Parathyroid adenoma (tissue), 2 donors: ENCODE measurements around the gene TBCD.

ENCODE experiments used
- H2AFZ ChIP-seq: fragments of 300-600 bp; sonication (generic); one replicate; pipeline ENCODE4 v1.7.0; 2017; ENCODE audit warnings: antibody characterized with exemption, mild to moderate bottlenecking
- H3K27ac ChIP-seq: fragments of 300-600 bp; sonication (generic); one replicate; pipeline ENCODE4 v1.7.0; 2017
- H3K27me3 ChIP-seq: fragments of 300-600 bp; sonication (generic); one replicate; pipeline ENCODE4 v1.7.0; 2017; ENCODE audit warnings: low read length; ENCODE audit not compliant: control insufficient read depth, insufficient read depth
- H3K36me3 ChIP-seq: fragments of 300-600 bp; sonication (generic); one replicate; pipeline ENCODE4 v1.7.0; 2017; ENCODE audit warnings: low read length; ENCODE audit not compliant: control insufficient read depth, insufficient read depth
- H3K4me1 ChIP-seq: fragments of 300-600 bp; sonication (generic); one replicate; pipeline ENCODE4 v1.7.0; 2017; ENCODE audit warnings: control low read depth
- H3K4me2 ChIP-seq: fragments of 300-600 bp; sonication (generic); one replicate; pipeline ENCODE4 v1.7.0; 2017; ENCODE audit warnings: low read length
- H3K4me3 ChIP-seq: fragments of 300-600 bp; sonication (generic); one replicate; pipeline ENCODE4 v1.7.0; 2017; ENCODE audit warnings: low read depth, low read length
- H3K79me2 ChIP-seq: fragments of 300-600 bp; sonication (generic); one replicate; pipeline ENCODE4 v1.7.0; 2017; ENCODE audit warnings: control low read depth
- H3K9ac ChIP-seq: fragments of 300-600 bp; sonication (generic); one replicate; pipeline ENCODE4 v1.7.0; 2017; ENCODE audit warnings: mild to moderate bottlenecking
- H3K9me3 ChIP-seq: fragments of 300-600 bp; sonication (generic); one replicate; pipeline ENCODE4 v1.7.0; 2017; ENCODE audit warnings: low read length; ENCODE audit not compliant: control insufficient read depth
- CTCF ChIP-seq: fragments of 300-600 bp; sonication (generic); IDR thresholded peaks from one replicate; pipeline ENCODE4 v1.7.0; 2017; ENCODE audit warnings: antibody characterized with exemption, mild to moderate bottlenecking
- donor health status: primary hyperparathyroidism.

The TBCD gene

DNA sequence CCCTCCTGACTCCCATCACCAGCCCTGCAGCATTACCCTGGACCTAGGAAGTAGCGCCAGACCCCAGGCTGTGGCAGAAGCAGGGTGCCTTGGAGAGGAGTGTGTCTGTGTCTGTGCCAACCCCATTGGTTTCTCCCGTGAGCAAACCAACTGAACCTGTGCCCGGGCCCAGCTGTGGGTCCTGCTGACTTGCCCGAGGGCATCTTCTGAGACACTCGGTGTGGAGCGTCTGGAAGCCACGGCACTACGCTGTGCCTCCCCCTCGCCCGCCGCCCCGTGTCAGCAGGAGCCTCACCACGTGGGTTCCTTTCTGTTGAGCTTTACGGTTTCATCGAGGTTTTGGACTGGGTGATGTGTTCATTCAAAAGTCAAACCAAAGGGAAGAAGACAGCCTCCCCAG is 60.2 kb downstream of the TBCD start:
- Histone ChIP-seq H3K4me1 (peaks cover 3% of the 10 kb centered on the region), H3K27ac (no peak overlapping the region), H3K9ac (no peak overlapping the region), H3K27me3 (no peaks in the 10 kb centered on the region), H3K79me2 (peaks cover 7% of the 10 kb centered on the region), H2AFZ (no peak overlapping the region), H3K36me3 (no peaks in the 10 kb centered on the region), H3K9me3 (no peaks in the 10 kb centered on the region), H3K4me3 (no peak overlapping the region), H3K4me2 (no peak overlapping the region)
- no peak for TF ChIP-seq CTCF

DNA sequence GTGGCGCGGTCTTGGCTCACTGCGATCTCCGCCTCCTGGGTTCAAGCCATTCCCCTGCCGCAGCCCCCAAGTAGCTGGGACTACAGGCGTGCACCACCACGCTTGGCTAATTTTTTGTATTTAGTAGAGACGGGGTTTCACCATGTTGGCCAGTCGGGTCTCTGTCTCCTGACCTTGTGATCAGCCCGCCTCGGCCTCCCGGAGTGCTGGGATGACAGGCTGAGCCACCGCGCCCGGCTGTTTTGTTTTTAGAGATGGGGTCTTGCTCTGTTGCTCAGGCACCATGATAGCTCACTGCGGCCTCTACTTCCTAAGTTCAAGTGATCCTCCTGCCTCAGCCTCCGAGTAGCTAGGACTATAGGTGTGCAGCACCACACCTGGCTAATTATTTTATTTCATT is 60.7 kb downstream of the TBCD start:
- H3K79me2 ChIP-seq = peaks cover 2% of the 10 kb centered on the region
- H3K36me3 ChIP-seq = no peaks in the 10 kb centered on the region

DNA sequence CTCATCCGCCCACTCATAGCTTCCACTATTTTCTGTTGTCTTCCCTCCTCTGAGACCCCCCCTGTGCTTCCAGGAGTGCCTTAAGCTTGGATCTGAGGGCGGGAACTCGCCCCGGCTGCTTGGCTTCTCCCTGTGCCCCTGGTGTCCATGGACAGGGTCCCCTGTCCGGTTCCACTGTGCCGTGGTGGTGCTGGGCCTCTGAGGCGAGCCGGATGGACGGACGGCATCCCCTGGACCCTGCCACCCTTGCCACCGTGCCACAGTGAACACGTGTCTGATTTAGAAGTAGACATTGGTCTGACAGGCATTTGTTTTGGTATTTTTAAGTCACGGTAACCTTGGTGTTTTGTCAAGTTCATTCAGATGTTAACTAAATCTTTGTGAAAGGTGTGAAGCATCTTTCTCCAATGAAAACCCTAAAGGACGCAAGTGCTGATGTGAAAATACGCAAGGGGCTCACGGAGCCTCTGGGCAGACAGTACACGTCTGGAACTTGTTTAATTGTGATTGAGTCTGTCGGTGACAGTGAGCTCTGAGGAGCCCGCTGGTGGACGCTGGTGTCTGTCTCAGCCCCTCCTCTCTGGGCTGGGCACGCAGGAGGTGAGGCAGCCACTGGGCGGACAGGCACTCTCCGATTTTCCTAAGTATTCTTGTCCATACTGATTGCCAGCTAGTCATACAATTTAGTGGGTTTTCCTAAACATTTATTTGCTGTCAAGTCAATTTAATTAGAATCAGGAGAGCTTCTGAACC is 61.6 kb downstream of the TBCD start:
- no peaks in the 10 kb centered on the region for H3K4me1 ChIP-seq
- H3K79me2 ChIP-seq = peaks cover 2% of the 10 kb centered on the region
- TF ChIP-seq CTCF = no peak
- no peaks in the 10 kb centered on the region for H3K27me3 ChIP-seq
- H3K36me3 ChIP-seq = no peaks in the 10 kb centered on the region
- no peak overlapping the region for H3K9ac ChIP-seq
- H3K4me3 ChIP-seq = no peak overlapping the region
- no peak overlapping the region for H3K27ac ChIP-seq
- H3K9me3 ChIP-seq = no peaks in the 10 kb centered on the region
- no peak overlapping the region for H3K4me2 ChIP-seq
- H2AFZ ChIP-seq = no peak overlapping the region

More for the DNA sequence above, 60.7 kb downstream of the TBCD start:
- H3K27me3 ChIP-seq = no peaks in the 10 kb centered on the region
- H3K9me3 ChIP-seq = no peaks in the 10 kb centered on the region
- H3K27ac ChIP-seq = no peak overlapping the region
- no peak for TF ChIP-seq CTCF
- no peak overlapping the region for H3K4me2 ChIP-seq
- no peaks in the 10 kb centered on the region for H3K4me1 ChIP-seq
- no peak overlapping the region for H3K9ac ChIP-seq
- H2AFZ ChIP-seq = no peak overlapping the region
- no peak overlapping the region for H3K4me3 ChIP-seq

DNA sequence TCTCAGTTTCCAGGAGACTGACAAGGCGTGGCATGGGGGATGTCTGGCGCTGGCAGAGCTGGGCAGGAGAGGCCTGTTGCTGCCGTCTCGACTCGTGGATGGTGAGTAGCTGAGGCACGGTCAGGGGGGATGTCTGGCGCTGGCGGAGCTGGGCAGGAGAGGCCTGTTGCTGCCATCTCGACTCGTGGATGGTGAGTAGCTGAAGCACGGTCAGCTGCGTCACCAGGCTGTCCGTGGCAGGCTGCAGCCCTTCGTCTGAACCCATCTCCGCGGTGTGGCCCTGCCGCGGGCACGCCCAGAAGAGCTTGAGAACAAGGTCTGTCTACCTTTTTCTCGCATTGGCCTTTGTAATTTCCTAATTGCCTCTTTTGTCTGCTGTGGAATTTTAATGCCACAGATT is 63.0 kb downstream of the TBCD start:
- H3K9me3 ChIP-seq = no peaks in the 10 kb centered on the region
- no peak overlapping the region for H3K4me3 ChIP-seq
- no peak overlapping the region for H3K9ac ChIP-seq
- no peak overlapping the region for H3K4me2 ChIP-seq
- H3K79me2 ChIP-seq = peaks cover 2% of the 10 kb centered on the region
- H3K27me3 ChIP-seq = no peaks in the 10 kb centered on the region
- no peaks in the 10 kb centered on the region for H3K4me1 ChIP-seq
- TF ChIP-seq CTCF = no peak
- H3K36me3 ChIP-seq = no peaks in the 10 kb centered on the region
- no peak overlapping the region for H2AFZ ChIP-seq
- H3K27ac ChIP-seq = no peak overlapping the region

GRCh38 chr17:82815354-82815753 is 63.5 kb downstream of the TBCD start:
- Histone ChIP-seq H2AFZ (no peak overlapping the region), H3K9ac (no peak overlapping the region), H3K27ac (no peak overlapping the region), H3K9me3 (no peaks in the 10 kb centered on the region), H3K4me3 (no peak overlapping the region), H3K79me2 (peaks cover 2% of the 10 kb centered on the region), H3K4me1 (no peaks in the 10 kb centered on the region), H3K4me2 (no peak overlapping the region), H3K27me3 (no peaks in the 10 kb centered on the region), H3K36me3 (no peaks in the 10 kb centered on the region)
- TF ChIP-seq CTCF = no peak
